ENCODE data around the gene GSN. TPM values are rescaled to one million over a fixed set of nuclear protein-coding genes. Genes with fewer than 3 reads are reported as not detected.

Gene GSN
- total RNA-seq, 2 donors from 2014 or later = 390 to 690 TPM

DNA sequence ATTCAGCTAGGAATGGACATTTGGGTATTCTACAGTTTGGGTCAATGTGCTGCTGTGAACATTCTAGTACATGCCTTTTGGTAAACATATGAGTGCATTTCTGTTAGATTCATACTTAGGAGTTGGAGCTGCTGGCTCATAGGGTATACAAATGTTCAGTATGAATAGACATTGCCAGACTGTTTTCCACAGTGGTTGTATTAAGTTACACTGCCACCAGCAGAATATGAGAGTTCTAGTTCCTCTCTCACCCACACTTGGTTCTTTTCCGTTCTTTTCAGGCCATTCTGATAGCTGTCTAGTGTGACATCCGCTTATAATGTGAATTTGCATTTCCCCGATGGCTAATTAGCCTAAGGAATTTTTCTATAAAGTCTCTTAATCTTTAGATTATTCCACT lies 77.1 kb downstream of the GSN start:
- TF ChIP-seq POLR2A (IDR thresholded peaks at IDR 0.05) (no peak), POLR2AphosphoS5 (IDR thresholded peaks at IDR 0.05) (no peak)
- TF ChIP-seq, protein P1, sequence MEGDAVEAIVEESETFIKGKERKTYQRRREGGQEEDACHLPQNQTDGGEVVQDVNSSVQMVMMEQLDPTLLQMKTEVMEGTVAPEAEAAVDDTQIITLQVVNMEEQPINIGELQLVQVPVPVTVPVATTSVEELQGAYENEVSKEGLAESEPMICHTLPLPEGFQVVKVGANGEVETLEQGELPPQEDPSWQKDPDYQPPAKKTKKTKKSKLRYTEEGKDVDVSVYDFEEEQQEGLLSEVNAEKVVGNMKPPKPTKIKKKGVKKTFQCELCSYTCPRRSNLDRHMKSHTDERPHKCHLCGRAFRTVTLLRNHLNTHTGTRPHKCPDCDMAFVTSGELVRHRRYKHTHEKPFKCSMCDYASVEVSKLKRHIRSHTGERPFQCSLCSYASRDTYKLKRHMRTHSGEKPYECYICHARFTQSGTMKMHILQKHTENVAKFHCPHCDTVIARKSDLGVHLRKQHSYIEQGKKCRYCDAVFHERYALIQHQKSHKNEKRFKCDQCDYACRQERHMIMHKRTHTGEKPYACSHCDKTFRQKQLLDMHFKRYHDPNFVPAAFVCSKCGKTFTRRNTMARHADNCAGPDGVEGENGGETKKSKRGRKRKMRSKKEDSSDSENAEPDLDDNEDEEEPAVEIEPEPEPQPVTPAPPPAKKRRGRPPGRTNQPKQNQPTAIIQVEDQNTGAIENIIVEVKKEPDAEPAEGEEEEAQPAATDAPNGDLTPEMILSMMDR (IDR thresholded peaks at IDR 0.05) = no peak
- no peak for DNase-seq (ENCODE audit: low spot score)
- Histone ChIP-seq H3K27me3 (replicated peaks; ENCODE audit: insufficient read depth) (no peaks in the 10 kb centered on the region), H3K9me3 (no peaks in the 10 kb centered on the region), H3K27ac (peak overlapping the region in 1 of 2 donors; percentile 39), H3K36me3 (peaks cover 0 to 3% of the 10 kb centered on the region in 2 donors), H3K4me3 (no peak overlapping the region), H3K4me1 (replicated peaks) (peaks cover 4% of the 10 kb centered on the region)
- intact Hi-C loops (cut with DNase I) = no loop called here
- WGBS = 75% methylated on average over 3 of the region's 3 CpGs

DNA sequence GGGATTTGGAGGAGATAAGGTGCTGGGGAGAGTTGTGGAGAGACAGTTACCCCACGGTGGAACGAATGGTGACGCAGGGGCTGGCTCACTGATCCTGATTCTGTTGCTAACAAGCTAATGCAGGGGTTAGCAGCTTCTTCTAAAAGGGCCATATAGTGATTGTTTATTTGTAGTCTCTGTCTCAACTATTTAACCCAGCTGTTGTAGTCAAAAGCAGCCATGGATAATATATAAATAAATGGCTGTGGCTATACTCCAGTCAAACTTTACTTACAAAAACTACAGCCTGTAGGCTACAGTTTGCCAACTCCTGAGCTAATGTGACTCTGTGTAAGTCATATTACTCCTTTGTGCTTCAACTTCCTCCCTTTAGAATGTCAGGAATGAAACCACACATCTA lies 80.3 kb downstream of the GSN start:
- peaks cover 0 to 8% of the 10 kb centered on the region in 2 donors for H3K36me3 ChIP-seq
- TF ChIP-seq, protein P1 (IDR thresholded peaks at IDR 0.05) = no peak
- TF ChIP-seq POLR2A (IDR thresholded peaks at IDR 0.05) (no peak), POLR2AphosphoS5 (IDR thresholded peaks at IDR 0.05) (no peak)

DNA sequence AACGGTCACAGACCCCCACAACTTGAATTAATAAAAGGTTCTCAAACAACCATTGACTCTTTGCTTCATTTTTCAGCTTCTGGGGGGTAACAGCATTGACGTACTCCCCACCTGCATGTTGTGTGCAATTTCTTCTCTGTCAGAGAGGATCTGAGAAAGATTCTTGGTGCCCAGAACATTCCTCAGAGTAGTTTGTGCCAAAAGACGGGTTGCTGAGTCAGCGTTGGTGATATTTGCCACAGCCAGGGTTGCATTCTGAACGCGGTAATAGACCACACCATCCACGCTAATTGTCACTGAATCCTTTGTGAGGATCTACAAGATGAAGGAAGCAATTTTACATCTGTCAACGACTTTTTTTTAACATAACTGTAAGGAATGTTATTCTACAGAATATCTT lies 81.0 kb downstream of the GSN start:
- Histone ChIP-seq H3K36me3 (peaks cover 0 to 8% of the 10 kb centered on the region in 2 donors), H3K27me3 (replicated peaks; ENCODE audit: insufficient read depth) (no peaks in the 10 kb centered on the region), H3K9me3 (no peaks in the 10 kb centered on the region), H3K4me3 (no peak overlapping the region), H3K27ac (no peak overlapping the region), H3K4me1 (replicated peaks) (peaks cover 8% of the 10 kb centered on the region)
- 78% methylated on average over 8 of the region's 8 CpGs for WGBS
- intact Hi-C loops (cut with DNase I) = no loop called here
- no peak for TF ChIP-seq POLR2A (IDR thresholded peaks at IDR 0.05)
- TF ChIP-seq POLR2AphosphoS5 (IDR thresholded peaks at IDR 0.05) = no peak
- TF ChIP-seq, protein P1 (IDR thresholded peaks at IDR 0.05) = no peak
- DNase-seq (ENCODE audit: low spot score) = no peak

More for the DNA sequence above, 80.3 kb downstream of the GSN start:
- intact Hi-C loops (cut with DNase I) = no loop called here
- no peak for DNase-seq (ENCODE audit: low spot score)
- H3K4me1 ChIP-seq (replicated peaks) = peaks cover 10% of the 10 kb centered on the region
- no peak overlapping the region for H3K27ac ChIP-seq
- no peaks in the 10 kb centered on the region for H3K27me3 ChIP-seq (replicated peaks; ENCODE audit: insufficient read depth)
- WGBS = 69% methylated on average over 3 of the region's 3 CpGs
- H3K4me3 ChIP-seq = no peak overlapping the region
- no peaks in the 10 kb centered on the region for H3K9me3 ChIP-seq

DNA sequence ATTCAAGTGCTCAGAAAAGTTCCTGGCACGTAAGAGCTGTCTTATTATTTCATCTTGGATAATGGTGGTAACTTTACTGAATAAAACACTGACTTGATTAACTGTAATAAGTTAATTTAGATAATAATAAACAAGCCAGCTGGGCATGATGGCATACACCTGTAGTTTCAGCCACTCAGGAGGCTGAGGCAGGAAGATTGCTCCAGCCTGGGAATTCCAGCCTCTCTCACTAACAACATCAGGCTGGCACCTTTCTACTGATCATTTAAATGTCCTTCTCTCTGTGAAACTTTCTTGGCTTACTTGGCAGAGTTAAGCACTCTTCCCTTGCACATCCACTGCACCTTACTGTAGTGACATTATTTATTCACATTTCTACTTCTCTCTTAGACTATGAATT lies 82.1 kb downstream of the GSN start:
- Histone ChIP-seq H3K27ac (peak overlapping the region; percentile 50 to 71), H3K9me3 (no peaks in the 10 kb centered on the region), H3K4me3 (no peak overlapping the region), H3K4me1 (replicated peaks) (peaks cover 6% of the 10 kb centered on the region), H3K27me3 (replicated peaks; ENCODE audit: insufficient read depth) (no peaks in the 10 kb centered on the region), H3K36me3 (peaks cover 0 to 8% of the 10 kb centered on the region in 2 donors)
- TF ChIP-seq POLR2AphosphoS5 (IDR thresholded peaks at IDR 0.05) (no peak), POLR2A (IDR thresholded peaks at IDR 0.05) (no peak)
- TF ChIP-seq, protein P1 (IDR thresholded peaks at IDR 0.05) = no peak
- DNase-seq (ENCODE audit: low spot score) = no peak
- intact Hi-C loops (cut with DNase I) = no loop called here
- whole genome bisulfite sequencing = 67% methylated on average over 1 of the region's 1 CpG

DNA sequence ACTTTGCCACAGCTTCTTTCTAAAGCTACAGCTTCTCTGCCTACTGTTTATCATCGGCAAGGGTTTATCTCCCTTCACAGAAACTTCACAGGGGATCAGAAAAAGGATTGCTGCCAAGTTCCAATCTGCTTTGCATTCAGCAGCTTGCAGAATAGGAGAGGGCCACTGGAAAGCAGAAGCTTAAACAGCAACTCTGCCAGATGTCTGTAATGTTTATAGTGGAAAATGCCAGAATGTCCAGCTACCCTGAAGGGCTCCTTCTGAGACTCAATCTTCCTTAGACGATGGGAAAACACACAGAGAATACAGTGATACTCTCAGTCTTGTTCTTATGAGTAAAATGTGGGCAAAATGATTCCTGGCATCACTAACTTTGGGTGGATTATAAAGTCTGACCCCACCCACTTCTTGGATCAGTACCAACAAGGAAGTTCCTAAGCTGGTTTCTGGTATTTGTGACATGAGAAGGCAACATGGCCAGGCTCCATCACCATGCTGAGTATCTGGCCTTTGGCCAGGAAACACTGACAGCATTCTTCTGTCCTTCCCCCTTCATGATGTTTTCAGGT lies 83.1 kb downstream of the GSN start:
- Histone ChIP-seq H3K27me3 (replicated peaks; ENCODE audit: insufficient read depth) (no peaks in the 10 kb centered on the region), H3K36me3 (peaks cover 0 to 8% of the 10 kb centered on the region in 2 donors)

More for the DNA sequence above, 83.1 kb downstream of the GSN start:
- intact Hi-C loops (cut with DNase I) = no loop called here
- DNase-seq (ENCODE audit: low spot score) = peak; percentile 80
- WGBS = 4% methylated on average over 2 of the region's 2 CpGs
- Histone ChIP-seq H3K27ac (peak overlapping the region; percentile 50 to 71), H3K4me3 (no peak overlapping the region), H3K4me1 (replicated peaks) (peaks cover 6% of the 10 kb centered on the region), H3K9me3 (no peaks in the 10 kb centered on the region)
- peak; percentile 86 for TF ChIP-seq POLR2AphosphoS5 (IDR thresholded peaks at IDR 0.05)
- no peak for TF ChIP-seq POLR2A (IDR thresholded peaks at IDR 0.05)
